Central memory CD4-positive, alpha-beta T cell (primary cell): ENCODE results near the gene COX6A2.
"Not testable (repeated sequence)": the region's sequence is repeated elsewhere in the genome, so short reads cannot be mapped to it uniquely, and the experiment has no call there.

Experiments
- DNase-seq: peaks from one replicate; pipeline ENCODE4 v3.0.0; 2022

The COX6A2 gene

GRCh38 chr16:31436221-31437045 lies 8.3 kb upstream of the COX6A2 start:
- DNase-seq: no peak

DNA sequence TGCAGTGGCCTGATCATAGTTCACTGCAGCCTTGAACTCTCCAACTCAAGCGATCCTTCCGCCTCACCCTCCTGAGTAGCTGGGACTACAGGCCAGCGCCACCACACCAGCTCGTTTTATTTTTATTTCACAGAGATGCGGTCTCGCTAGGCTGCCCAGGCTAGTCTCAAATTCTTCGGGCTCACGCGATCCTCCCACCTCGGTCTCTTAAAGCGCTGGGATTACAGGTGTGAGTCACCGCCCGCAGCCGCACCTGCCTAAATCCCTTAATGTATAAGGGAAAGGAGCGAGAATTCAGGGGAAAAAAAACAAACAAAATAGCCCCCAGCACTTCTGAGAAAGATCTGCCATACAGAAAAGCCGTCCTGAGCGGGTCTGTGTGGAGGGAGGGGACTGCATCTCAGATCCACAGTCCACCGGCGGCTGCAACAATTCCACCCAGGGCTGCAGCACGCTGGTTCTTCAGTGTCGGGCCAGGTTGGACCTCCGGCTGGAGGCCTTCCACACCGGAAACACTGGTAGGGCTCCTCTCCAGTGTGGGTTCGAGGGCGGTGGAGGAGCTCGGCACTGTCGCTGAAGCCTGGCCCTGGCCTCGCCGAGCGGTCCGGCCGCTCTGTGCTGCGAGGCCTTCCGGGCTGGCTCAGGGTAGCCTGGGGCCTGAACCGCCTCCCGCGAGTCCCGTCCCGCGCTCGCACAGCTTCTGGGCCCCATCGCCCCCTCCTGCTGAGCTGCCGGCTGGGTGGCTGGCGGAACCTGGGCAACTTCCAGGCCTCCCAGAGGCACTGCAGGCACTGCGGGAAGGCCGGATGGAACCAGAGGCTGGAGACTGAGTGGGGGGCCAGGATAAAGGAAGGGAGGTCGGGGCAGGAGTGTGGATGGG lies 7.4 kb upstream of the COX6A2 start:
- no peak for DNase-seq

DNA sequence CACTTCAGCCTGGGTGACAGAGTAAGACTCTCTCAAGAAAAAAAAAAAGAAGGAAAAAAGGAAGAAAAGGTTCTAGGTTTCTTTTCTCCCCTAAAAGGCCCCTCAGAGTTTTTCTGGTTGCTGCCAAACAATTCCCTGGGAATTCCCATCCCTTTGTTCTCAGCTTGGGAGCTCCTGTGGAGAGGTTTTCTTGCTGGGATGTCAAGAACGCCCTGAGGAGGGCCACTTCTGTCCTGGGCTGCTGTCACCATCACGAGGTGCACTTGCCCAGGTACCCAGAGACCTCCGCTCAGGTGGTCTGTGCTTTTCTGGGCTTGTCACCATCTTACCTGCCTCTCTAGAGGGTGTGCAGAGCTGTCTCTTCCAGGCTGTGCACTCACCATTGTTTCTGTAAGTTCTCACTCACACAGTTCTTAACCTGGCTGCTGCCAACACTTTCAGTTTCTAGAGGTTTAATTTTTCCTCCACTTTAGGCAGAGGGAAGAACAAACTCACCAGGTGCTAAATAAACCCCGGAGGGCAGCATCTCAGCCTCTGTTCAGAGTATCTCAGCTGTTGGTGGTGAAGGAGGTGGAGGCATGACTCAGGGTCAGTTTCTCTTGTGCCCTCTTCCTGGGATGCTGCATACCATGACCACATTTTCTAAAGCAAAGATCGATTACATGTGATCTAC lies 2.4 kb upstream of the COX6A2 start:
- DNase-seq: no peak

DNA sequence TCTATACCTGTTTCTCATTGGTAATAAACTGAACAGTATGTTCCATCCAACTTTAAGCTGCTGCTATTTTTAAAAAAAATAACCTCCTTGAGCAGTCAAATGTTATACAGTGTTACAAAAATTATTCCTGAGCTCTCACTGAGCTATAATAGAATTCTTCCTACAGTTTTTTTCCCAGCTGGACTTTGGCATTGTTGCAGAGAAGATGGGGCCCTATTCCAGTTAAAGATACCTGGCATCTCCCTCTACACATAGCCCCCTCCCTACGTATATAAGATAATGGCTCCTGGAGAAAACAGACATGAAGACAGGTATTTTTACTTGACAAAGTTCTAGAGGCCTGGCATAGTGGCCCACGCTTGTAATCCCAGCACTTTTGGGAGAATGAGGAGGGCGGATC lies 1.6 kb upstream of the COX6A2 start:
- no peak for DNase-seq

GRCh38 chr16:31429314-31429713 lies 1.2 kb upstream of the COX6A2 start:
- DNase-seq: no peak

- no peak for DNase-seq
Measured at GRCh38 chr16:31428638-31429247, 583 bp upstream of the COX6A2 start.

DNA sequence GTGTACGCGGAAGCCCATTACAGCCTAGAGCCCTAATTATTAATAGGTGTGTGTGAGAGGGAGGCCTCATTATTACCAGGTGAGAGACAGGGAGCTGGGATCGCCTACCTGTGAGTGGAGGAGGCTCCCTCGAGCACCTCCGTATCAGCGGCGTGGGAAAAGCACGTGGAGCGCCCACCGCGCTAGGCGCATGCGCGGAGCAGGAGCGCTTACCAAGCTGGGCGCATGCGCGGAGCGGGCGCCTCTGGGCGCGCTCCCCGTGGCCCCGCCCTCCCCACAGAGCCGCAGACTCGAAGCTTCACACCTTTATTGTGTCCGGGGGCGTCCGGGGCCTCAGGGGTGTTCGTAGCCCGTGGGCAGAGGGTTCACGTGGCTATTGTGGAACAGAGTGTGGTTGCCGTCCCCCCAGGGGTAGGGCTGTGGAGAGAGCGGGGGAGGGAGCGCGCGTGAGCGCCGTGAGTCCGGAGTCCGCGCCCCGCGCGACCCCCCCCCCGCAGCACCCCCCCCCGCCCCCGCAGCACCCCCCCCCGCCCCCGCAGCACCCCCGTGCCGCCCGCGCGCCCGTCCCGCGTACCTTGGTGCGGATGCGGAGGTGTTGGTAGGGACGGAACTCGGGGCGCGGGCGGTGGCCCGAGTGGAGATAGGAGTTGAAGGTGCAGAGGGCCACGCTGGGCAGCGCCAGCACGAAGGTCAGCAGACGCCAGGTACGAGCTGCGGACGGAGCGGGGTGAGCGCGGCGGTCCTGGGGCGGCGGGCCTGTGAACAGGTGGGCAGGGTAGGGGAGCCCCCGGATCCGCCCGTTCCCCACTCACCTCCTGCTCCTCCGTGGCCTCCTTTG lies 500 bp downstream of the COX6A2 start:
- DNase-seq: peak; percentile 56

DNA sequence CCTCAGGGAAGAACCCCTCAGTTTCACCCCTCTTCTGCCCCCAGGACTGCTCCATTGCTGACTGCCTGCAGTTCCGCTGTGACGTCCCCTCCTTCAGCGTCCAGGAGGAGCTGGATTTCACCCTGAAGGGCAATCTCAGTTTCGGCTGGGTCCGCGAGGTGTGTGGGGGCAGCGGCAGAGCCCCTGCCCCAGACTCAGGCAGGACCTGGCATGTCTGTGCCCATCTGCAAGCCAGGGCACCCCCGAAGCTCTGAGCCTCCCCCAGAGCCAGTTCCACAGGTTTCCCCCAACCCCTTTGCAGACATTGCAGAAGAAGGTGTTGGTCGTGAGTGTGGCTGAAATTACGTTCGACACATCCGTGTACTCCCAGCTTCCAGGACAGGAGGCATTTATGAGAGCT lies 4.4 kb downstream of the COX6A2 start:
- no peak for DNase-seq

DNA sequence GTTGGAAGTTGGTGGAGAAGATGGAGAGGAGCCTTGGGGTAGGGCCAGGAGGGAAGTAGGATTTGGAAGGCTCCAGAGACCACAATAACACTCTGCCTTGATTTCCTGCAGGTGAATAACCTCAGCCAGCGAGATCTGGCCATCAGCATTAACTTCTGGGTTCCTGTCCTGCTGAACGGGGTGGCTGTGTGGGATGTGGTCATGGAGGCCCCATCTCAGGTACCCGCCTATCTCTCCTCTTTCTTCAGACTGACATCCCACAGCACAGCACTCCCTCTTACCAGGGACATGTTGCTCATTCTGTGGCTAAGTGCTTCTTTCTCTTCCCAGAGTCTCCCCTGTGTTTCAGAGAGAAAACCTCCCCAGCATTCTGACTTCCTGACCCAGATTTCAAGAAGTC lies 4.9 kb downstream of the COX6A2 start:
- DNase-seq: no peak

- DNase-seq: no peak
Measured at GRCh38 chr16:31421587-31421986, 6.6 kb downstream of the COX6A2 start.

- DNase-seq: no peak
Measured at GRCh38 chr16:31420037-31420436, 8.1 kb downstream of the COX6A2 start.

GRCh38 chr16:31417916-31418315 lies 10.2 kb downstream of the COX6A2 start:
- no peak for DNase-seq

DNA sequence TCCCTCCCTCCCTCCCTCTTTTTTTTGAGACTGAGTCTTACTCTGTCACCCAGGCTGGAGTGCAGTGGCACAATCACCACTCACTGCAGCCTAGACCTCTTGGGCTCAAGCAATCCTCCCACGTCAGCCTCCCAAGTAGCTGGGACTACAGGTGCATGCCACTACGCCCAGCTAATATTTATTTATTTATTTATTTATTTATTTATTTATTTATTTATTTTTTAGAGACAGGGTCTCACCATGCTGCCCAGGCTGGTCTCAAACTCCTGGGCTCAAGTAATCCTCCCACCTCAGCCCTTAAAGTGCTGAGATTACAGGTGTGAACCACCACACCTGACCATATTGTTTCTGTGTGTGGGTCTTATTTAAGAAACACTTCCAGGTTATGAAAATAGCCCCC lies 11.1 kb downstream of the COX6A2 start:
- not testable (repeated sequence) for DNase-seq

DNA sequence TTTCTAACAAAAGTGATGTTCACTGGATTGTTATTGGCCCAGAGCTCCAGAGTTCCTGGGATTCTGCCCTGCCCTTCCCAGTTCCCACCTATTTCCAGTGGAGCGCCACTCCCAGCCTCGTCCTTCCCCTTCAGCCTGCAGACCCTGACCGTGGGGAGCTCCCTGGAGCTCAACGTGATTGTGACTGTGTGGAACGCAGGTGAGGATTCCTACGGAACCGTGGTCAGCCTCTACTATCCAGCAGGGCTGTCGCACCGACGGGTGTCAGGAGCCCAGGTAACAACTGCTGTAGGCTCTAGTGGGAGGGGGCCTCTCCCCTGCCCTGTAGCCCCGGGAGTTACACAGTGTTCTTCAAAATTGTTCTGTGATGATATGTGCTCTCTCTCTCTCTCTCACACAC lies 11.8 kb downstream of the COX6A2 start:
- no peak for DNase-seq

- DNase-seq: no peak
Measured at GRCh38 chr16:31414706-31415105, 13.5 kb downstream of the COX6A2 start.

GRCh38 chr16:31413943-31414342 lies 14.2 kb downstream of the COX6A2 start:
- no peak for DNase-seq

GRCh38 chr16:31413381-31413780 lies 14.8 kb downstream of the COX6A2 start:
- DNase-seq: no peak

- no peak for DNase-seq
Measured at GRCh38 chr16:31412750-31413149, 15.4 kb downstream of the COX6A2 start.

DNA sequence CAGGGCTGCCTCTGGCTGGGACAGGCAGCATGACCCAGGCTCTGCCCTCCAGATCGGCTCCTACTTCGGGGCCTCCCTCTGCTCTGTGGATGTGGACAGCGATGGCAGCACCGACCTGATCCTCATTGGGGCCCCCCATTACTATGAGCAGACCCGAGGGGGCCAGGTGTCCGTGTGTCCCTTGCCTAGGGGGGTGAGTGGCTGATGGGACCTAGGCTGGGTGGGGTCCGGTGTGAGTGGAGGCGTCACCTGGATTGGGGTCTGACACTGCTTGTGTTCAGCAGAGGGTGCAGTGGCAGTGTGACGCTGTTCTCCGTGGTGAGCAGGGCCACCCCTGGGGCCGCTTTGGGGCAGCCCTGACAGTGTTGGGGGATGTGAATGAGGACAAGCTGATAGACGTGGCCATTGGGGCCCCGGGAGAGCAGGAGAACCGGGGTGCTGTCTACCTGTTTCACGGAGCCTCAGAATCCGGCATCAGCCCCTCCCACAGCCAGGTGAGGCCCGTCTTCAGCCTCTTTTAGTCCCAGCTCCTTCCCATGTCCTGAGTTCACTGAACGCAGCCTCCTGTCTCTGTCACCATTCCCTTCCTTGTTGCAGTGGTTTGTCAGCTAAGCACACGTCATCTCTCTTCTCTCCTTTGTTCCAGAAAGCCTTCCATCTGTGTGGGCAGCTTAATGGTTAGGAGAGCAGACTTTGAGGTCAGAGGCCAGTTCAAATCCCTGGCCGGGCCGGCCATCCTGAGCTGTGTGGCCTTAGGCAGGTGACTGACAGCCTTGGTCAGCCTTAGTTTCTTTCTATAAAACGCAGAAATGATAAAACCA lies 16.9 kb downstream of the COX6A2 start:
- DNase-seq: no peak

- DNase-seq: no peak
Measured at GRCh38 chr16:31410082-31410481, 18.1 kb downstream of the COX6A2 start.

GRCh38 chr16:31409433-31409832 lies 18.7 kb downstream of the COX6A2 start:
- no peak for DNase-seq
